GM10266 (cell line): ENCODE results near the gene UBE3A.
"Not testable (repeated sequence)": the region's sequence is repeated elsewhere in the genome, so short reads cannot be mapped to it uniquely, and the experiment has no call there.

ENCODE experiments used
- DNase-seq: peaks from one replicate; pipeline ENCODE4 v3.0.0; 2012; ENCODE audit errors: extremely low spot score
- CTCF ChIP-seq: IDR thresholded peaks from 2 replicates; pipeline ENCODE4 v1.5.1; 2012; ENCODE audit warnings: mild to moderate bottlenecking, low read depth; ENCODE audit not compliant: control insufficient read depth, insufficient read depth; ENCODE audit errors: missing control alignments

The UBE3A gene

GRCh38 chr15:25455226-25455625, 16.4 kb upstream of the UBE3A start:
- no peak for DNase-seq
- TF ChIP-seq CTCF = no peak

DNA sequence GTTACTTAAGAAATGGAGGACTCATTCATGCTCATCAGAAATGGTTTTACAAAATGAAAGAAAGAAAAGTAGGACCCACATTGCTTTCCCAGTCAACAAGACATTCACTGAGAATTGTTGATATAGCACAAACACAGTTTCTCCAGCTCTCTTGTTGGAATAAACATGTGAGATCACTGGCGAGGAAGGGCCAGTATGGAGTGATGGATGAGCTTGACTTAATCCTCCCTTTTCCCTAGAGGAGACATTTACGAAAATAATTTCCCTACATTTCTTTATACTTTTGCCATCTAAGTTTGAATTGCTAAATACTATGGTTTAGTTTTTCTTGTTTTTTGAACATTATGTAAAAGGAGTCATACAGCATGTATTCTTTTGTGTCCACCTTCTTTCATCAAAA, 15.9 kb upstream of the UBE3A start:
- no peak for TF ChIP-seq CTCF
- DNase-seq = no peak

DNA sequence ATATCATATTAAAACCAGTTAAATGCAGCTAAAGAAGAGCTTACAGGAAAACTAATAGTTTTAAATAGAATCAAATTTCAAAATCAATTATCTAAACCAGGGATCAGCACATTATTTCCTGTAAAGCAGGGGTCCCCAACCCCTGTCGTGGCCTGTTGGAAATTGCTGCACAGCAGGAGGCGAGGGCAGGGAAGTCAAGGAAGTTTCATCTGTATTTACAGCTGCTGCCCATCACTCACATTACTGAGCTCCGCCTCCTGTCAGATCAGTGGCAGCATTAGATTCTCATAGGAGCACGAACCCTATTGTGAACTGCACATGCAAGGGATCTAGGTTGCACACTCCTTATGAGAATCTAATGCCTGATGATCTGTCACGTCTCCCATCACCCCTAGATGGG, 14.4 kb upstream of the UBE3A start:
- not testable (repeated sequence) for DNase-seq

GRCh38 chr15:25451501-25451900, 12.7 kb upstream of the UBE3A start:
- DNase-seq = no peak
- TF ChIP-seq CTCF = no peak

DNA sequence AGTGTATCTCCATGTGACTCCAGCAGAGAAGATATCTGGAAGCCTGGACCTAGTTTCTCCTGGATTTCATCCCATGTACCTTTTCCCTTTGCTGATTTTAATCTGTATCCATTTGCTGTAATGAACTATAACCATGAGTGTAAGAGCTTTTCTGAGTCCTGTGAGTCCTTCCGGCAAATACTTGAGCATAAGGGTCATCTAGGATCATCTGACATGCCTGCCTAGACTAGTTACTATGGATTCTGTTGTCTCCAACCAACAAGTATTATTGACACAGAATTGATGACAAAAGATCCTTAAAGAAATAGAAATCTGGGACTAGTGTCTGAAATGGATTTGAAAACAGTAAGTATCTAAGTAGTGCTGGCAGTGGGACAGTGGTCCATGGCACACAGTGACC, 11.3 kb upstream of the UBE3A start:
- DNase-seq = no peak
- TF ChIP-seq CTCF = no peak

DNA sequence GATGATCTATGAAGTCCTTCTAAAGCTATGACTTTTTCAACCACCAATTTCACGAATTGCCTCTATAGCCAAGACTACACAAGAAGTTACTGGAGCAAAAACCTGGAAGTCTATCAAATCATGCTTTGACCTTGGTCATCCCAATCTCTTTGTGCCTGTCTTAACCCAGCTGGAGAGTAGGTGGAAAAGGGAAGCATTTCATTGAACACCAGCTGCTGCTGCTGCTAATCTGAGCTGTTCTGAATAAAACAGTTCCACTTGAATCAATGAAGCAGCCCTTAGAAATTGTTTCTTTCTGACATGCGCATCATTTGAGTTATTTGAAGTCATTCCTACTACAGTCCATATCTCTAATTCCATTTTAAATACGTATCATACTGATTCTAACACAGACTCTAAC, 7.3 kb upstream of the UBE3A start:
- no peak for DNase-seq
- no peak for TF ChIP-seq CTCF

DNA sequence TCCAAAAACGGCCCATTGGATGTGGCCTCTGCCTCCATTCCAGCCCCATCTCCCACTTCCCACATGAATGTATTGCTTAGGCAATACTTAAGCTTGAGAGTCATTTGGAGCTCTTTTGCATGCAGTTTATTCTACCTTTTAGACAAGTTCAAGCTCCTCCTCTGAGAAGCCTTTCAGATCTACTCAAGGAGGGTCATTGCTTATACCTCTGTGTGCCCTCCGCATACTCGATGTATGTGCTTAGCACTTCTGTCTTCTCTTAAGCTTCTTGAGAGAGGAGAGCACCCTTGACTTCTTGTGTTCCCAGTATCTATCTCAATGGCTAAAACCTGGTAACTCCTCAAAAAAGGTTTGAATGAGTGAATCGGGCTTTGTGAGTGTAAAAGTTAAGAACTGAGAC, 6.6 kb upstream of the UBE3A start:
- TF ChIP-seq CTCF = no peak
- DNase-seq = no peak

DNA sequence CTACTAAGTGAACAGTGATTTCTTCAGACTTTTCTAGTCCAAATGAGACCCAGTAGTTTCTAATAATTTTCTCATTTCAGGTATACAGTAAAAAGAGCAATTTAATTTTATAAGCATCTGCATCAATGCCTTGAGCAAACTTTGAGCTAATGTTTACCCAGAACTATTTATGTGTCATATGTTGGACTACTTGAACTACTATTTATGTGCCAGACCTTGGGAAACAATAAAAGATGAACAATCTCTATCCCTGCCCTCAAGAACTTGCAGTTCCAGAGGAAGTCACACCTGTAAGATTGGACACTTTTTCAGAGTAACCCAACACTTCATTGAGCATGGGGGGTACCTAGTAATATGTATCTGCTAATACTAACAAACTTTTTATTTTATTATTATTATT, 2.3 kb upstream of the UBE3A start:
- no peak for DNase-seq

More for the DNA sequence above, 2.3 kb upstream of the UBE3A start:
- TF ChIP-seq CTCF = no peak
